HCT116 (cell line): ENCODE data around the gene HRG. TPM values are rescaled to one million over a fixed set of nuclear protein-coding genes. Genes with fewer than 3 reads are reported as not detected.

ENCODE experiments used
- ATF3 ChIP-seq: IDR thresholded peaks from 2 replicates; pipeline ENCODE4 v1.6.1; 2012
- CTCF ChIP-seq, 3 experiments: fragments of 200-600 bp in 1 of 3; sonication (generic) in 1 of 3; IDR thresholded peaks in 2 of 3; conservative IDR thresholded peaks in 1 of 3; 2 replicates each; pipeline ENCODE4 v1.5.1; 2012 to 2017; ENCODE audit warnings: low read depth in 2 of 3, low read length in 2 of 3, antibody characterized with exemption in 1 of 3, borderline replicate concordance in 1 of 3, control low read depth in 1 of 3, mild to moderate bottlenecking in 1 of 3, mixed read lengths in 1 of 3, mixed run types in 1 of 3, moderate library complexity in 1 of 3; ENCODE audit not compliant: insufficient read depth in 1 of 3
- EGR1 ChIP-seq: IDR thresholded peaks from 2 replicates; pipeline ENCODE4 v1.6.1; 2012; ENCODE audit warnings: low read depth
- EZH2phosphoT487 ChIP-seq: fragments of 200-600 bp; IDR thresholded peaks from 2 replicates; pipeline ENCODE4 v1.6.1; 2018; ENCODE audit warnings: antibody characterized with exemption, borderline replicate concordance
- POLR2AphosphoS5 ChIP-seq: IDR thresholded peaks from 2 replicates; pipeline ENCODE4 v1.6.1; 2011; ENCODE audit warnings: mild to moderate bottlenecking, low read depth, low read length, moderate library complexity
- SIN3A ChIP-seq: IDR thresholded peaks from 2 replicates; pipeline ENCODE4 v1.6.1; 2012; ENCODE audit warnings: low read depth
- SRF ChIP-seq: IDR thresholded peaks from 2 replicates; pipeline ENCODE4 v1.6.1; 2012; ENCODE audit warnings: low read depth
- YY1 ChIP-seq: IDR thresholded peaks from 2 replicates; pipeline ENCODE4 v1.6.1; 2011; ENCODE audit warnings: low read length, low read depth, moderate library complexity, mild to moderate bottlenecking; ENCODE audit not compliant: insufficient replicate concordance; ENCODE audit errors: extremely low read depth
- ZNF274 ChIP-seq: fragments of 200-500 bp; sonication (Bioruptor generic); IDR thresholded peaks from 2 replicates; pipeline ENCODE4 v1.6.1; 2014; ENCODE audit warnings: mild to moderate bottlenecking, low read depth, low read length, inconsistent platforms
- total RNA-seq: library from RNA; stranded (reverse); gene quantifications from one replicate; pipeline ENCODE4 v1.2.1, GENCODE V29; 2021; ENCODE audit not compliant: unreplicated experiment

The HRG gene
- total RNA-seq, 1 experiment from 2014 or later, result 0.42 TPM

DNA sequence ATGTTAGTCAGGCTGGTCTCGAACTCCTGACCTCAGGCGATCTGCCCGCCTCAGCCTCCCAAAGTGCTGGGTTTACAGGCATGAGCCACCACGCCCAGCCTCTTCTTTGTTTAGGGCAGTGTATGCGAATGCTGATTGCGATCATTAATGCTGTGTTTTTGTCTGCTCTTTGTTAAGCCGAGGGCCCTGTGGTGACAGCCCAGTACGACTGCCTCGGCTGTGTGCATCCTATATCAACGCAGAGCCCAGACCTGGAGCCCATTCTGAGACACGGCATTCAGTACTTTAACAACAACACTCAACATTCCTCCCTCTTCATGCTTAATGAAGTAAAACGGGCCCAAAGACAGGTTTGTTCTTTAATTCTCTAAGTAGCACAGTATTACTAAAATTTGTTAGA, 59.1 kb downstream of the HRG start (continued):
- TF ChIP-seq POLR2AphosphoS5, result no peak
- TF ChIP-seq ATF3, result no peak
- no peak for TF ChIP-seq CTCF (IDR thresholded peaks at IDR 0.05 in 2 of 3, conservative IDR thresholded peaks at IDR 0.05 in 1 of 3; ENCODE audit: borderline replicate concordance in 1 of 3, insufficient read depth in 1 of 3, low read depth in 2 of 3, low read length in 2 of 3)
- TF ChIP-seq SRF, result no peak
- TF ChIP-seq EZH2phosphoT487, result no peak
- no peak for TF ChIP-seq YY1
- TF ChIP-seq SIN3A, result no peak
- TF ChIP-seq ZNF274, result no peak
- no peak for TF ChIP-seq EGR1

Other genes starting within 250 kb of the HRG start
- 4.3 TPM for gene CRYGS, start 121.6 kb upstream of the HRG start, total RNA-seq
- 16.8 TPM for gene TBCCD1, start 98.7 kb upstream of the HRG start, total RNA-seq
- gene DNAJB11, start 95.3 kb upstream of the HRG start, total RNA-seq, result 54.3 TPM
- 1.6 TPM for gene AHSG, start 53.0 kb upstream of the HRG start, total RNA-seq
- gene FETUB, start 25.6 kb upstream of the HRG start, total RNA-seq, result not detected
- gene KNG1, start 51.3 kb downstream of the HRG start, total RNA-seq, result 0.25 TPM
- 398 TPM for gene EIF4A2, start 117.6 kb downstream of the HRG start, total RNA-seq
- 86.2 TPM for gene RFC4, start 140.5 kb downstream of the HRG start, total RNA-seq
- gene ADIPOQ, start 176.7 kb downstream of the HRG start, total RNA-seq, result not detected